Measurements from ENCODE around the gene PIM1. TPM values are rescaled to one million over a fixed set of nuclear protein-coding genes. Genes with fewer than 3 reads are reported as not detected.

PIM1 gene
- total RNA-seq, 1 experiment from 2014 or later: 18.6 TPM

GRCh38 chr6:37209461-37210205, 39.7 kb downstream of the PIM1 start:
- intact Hi-C loops (cut with micrococcal nuclease; ENCODE audit: unreplicated experiment): loop anchor here (1.0 to 5.0 kb wide), 3 partner anchors 107 to 443 kb away; no protein-coding TSS in a partner anchor
- H3K4me3 Mint-ChIP-seq (ENCODE audit: low read depth, unreplicated experiment): no peak overlapping the region
- CTCF ChIA-PET: interaction anchor here (0.6 to 6.6 kb wide), 22 partner anchors 12 to 446 kb away, joined by 3 to 185 read pairs (median 4); partner anchors contain the start of gene C6orf89
- no peak for TF ChIP-seq CTCF (IDR thresholded peaks at IDR 0.05; ENCODE audit: unreplicated experiment)
- H3K27me3 Mint-ChIP-seq (ENCODE audit: unreplicated experiment): peaks cover 10% of the 10 kb centered on the region
- peaks cover 12% of the 10 kb centered on the region for H3K4me1 Mint-ChIP-seq (ENCODE audit: low read depth, unreplicated experiment)
- H3K27ac Mint-ChIP-seq (ENCODE audit: unreplicated experiment): no peak overlapping the region
- H3K9me3 Mint-ChIP-seq (ENCODE audit: low read depth, unreplicated experiment): no peaks in the 10 kb centered on the region
- no peaks in the 10 kb centered on the region for H3K36me3 Mint-ChIP-seq (ENCODE audit: insufficient read depth, unreplicated experiment)
- no peak for DNase-seq
- no TSS peak for BruUV-seq (replicated peaks)

- Mint-ChIP-seq H3K4me3 (ENCODE audit: low read depth, unreplicated experiment) (no peak overlapping the region), H3K4me1 (ENCODE audit: low read depth, unreplicated experiment) (peaks cover 13% of the 10 kb centered on the region), H3K36me3 (ENCODE audit: insufficient read depth, unreplicated experiment) (no peaks in the 10 kb centered on the region), H3K27ac (ENCODE audit: unreplicated experiment) (no peak overlapping the region), H3K9me3 (ENCODE audit: low read depth, unreplicated experiment) (no peaks in the 10 kb centered on the region), H3K27me3 (ENCODE audit: unreplicated experiment) (peaks cover 15% of the 10 kb centered on the region)
- CTCF ChIA-PET: interaction anchor here (0.6 to 6.6 kb wide), 18 partner anchors 12 to 447 kb away, joined by 3 to 185 read pairs (median 5); partner anchors contain the start of gene C6orf89
- intact Hi-C loops (cut with micrococcal nuclease; ENCODE audit: unreplicated experiment): loop anchor here (1.0 kb wide), 1 partner anchor 192 kb away; no protein-coding TSS in a partner anchor
- peak; percentile 85 for DNase-seq
- TF ChIP-seq CTCF (IDR thresholded peaks at IDR 0.05; ENCODE audit: unreplicated experiment): peak; percentile 80
- no TSS peak for BruUV-seq (replicated peaks)
Observed at GRCh38 chr6:37210313-37210968, 40.5 kb downstream of the PIM1 start.

- Mint-ChIP-seq H3K4me3 (ENCODE audit: low read depth, unreplicated experiment) (no peak overlapping the region), H3K36me3 (ENCODE audit: insufficient read depth, unreplicated experiment) (no peaks in the 10 kb centered on the region), H3K27me3 (ENCODE audit: unreplicated experiment) (peaks cover 15% of the 10 kb centered on the region), H3K27ac (ENCODE audit: unreplicated experiment) (no peak overlapping the region), H3K4me1 (ENCODE audit: low read depth, unreplicated experiment) (peaks cover 27% of the 10 kb centered on the region), H3K9me3 (ENCODE audit: low read depth, unreplicated experiment) (no peaks in the 10 kb centered on the region)
- BruUV-seq (replicated peaks): no TSS peak
- DNase-seq: no peak
- no peak for TF ChIP-seq CTCF (IDR thresholded peaks at IDR 0.05; ENCODE audit: unreplicated experiment)
- CTCF ChIA-PET: interaction anchor here (6.6 kb wide), 1 partner anchor 190 kb away, joined by 185 read pairs; no protein-coding TSS in a partner anchor
- intact Hi-C loops (cut with micrococcal nuclease; ENCODE audit: unreplicated experiment): no loop called here
Observed at GRCh38 chr6:37212268-37212667, 42.3 kb downstream of the PIM1 start.

- Mint-ChIP-seq H3K27me3 (ENCODE audit: unreplicated experiment) (peaks cover 15% of the 10 kb centered on the region), H3K27ac (ENCODE audit: unreplicated experiment) (no peak overlapping the region), H3K4me3 (ENCODE audit: low read depth, unreplicated experiment) (no peak overlapping the region), H3K9me3 (ENCODE audit: low read depth, unreplicated experiment) (no peaks in the 10 kb centered on the region), H3K4me1 (ENCODE audit: low read depth, unreplicated experiment) (peaks cover 27% of the 10 kb centered on the region), H3K36me3 (ENCODE audit: insufficient read depth, unreplicated experiment) (peaks cover 15% of the 10 kb centered on the region)
- intact Hi-C loops (cut with micrococcal nuclease; ENCODE audit: unreplicated experiment): no loop called here
- TF ChIP-seq CTCF (IDR thresholded peaks at IDR 0.05; ENCODE audit: unreplicated experiment): no peak
- CTCF ChIA-PET: interaction anchor here (0.7 kb wide), 2 partner anchors 94 to 196 kb away, joined by 3 to 5 read pairs; no protein-coding TSS in a partner anchor
- BruUV-seq (replicated peaks): no TSS peak
- no peak for DNase-seq
Observed at GRCh38 chr6:37218061-37218460, 48.1 kb downstream of the PIM1 start.
